KOPT-K1 (cell line): ENCODE results near the gene ATP5F1D.

ENCODE experiments used
- H3K27ac ChIP-seq: fragments of 200-600 bp; sonication (generic); 2 replicates; pipeline ENCODE4 v1.5.1; 2016; ENCODE audit warnings: antibody characterized with exemption, mild to moderate bottlenecking, low read depth, low read length; ENCODE audit not compliant: poor library complexity, severe bottlenecking
- H3K36me3 ChIP-seq: fragments of 200-600 bp; sonication (generic); 2 replicates; pipeline ENCODE4 v1.5.1; 2017; ENCODE audit warnings: antibody characterized with exemption, mild to moderate bottlenecking, low read length, moderate library complexity; ENCODE audit not compliant: insufficient read depth
- H3K9me3 ChIP-seq: fragments of 200-600 bp; sonication (generic); 2 replicates; pipeline ENCODE4 v1.5.1; 2017; ENCODE audit warnings: antibody characterized with exemption, low read length, mild to moderate bottlenecking; ENCODE audit not compliant: insufficient read depth, poor library complexity, severe bottlenecking

The ATP5F1D gene

GRCh38 chr19:1288833-1289685 is 47.5 kb downstream of the ATP5F1D start:
- Histone ChIP-seq H3K36me3 (no peaks in the 10 kb centered on the region), H3K9me3 (no peaks in the 10 kb centered on the region), H3K27ac (no peak overlapping the region)

DNA sequence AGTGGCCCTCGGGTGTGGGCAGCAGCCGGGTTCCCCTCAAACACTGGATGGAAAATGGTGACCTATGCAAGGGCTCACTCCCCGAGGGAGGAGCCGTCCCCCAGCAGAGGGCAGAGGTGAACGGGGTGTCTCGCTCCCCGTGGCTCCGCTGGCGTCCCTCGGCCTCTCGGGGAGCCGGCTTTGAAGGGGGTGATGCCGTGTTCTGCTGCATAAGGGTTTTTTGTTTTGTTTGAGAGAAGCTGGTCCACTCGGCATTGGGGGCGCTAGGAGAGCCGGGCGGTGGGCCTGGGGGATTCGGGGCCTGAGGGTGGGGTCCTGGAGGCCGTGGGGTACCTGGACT is 48.1 kb downstream of the ATP5F1D start:
- H3K27ac ChIP-seq: no peak overlapping the region
- no peaks in the 10 kb centered on the region for H3K9me3 ChIP-seq
- H3K36me3 ChIP-seq: no peaks in the 10 kb centered on the region

DNA sequence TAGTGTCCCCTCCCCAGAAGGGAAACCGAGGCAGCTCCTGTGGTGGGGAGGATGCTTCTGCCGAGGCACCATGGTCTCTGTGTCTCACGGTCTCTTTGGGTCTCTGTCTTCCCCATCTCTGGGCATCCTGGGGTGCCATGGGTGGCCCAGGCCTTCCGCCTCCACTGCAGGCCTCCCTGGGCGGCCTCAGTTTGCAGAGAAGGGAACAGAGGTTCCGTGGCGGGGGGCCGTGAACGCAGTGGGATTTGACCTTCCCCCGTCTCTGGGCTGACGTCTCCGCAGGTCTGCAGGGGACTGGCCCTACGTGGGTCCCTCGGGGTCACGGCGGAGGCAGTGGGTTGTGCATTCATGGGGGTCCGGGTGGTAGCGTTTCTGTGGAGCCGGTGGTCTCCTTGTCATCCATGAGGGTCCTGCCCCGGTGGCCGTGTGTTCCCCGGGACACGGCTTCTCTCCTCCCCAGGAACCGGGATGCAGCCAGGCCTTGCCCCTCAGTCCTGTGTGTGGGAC is 48.7 kb downstream of the ATP5F1D start:
- Histone ChIP-seq H3K9me3 (no peaks in the 10 kb centered on the region), H3K36me3 (no peaks in the 10 kb centered on the region), H3K27ac (no peak overlapping the region)

- Histone ChIP-seq H3K9me3 (no peaks in the 10 kb centered on the region), H3K27ac (no peak overlapping the region), H3K36me3 (no peaks in the 10 kb centered on the region)
These were observed 49.4 kb downstream of the ATP5F1D start for GRCh38 chr19:1290703-1291651.

DNA sequence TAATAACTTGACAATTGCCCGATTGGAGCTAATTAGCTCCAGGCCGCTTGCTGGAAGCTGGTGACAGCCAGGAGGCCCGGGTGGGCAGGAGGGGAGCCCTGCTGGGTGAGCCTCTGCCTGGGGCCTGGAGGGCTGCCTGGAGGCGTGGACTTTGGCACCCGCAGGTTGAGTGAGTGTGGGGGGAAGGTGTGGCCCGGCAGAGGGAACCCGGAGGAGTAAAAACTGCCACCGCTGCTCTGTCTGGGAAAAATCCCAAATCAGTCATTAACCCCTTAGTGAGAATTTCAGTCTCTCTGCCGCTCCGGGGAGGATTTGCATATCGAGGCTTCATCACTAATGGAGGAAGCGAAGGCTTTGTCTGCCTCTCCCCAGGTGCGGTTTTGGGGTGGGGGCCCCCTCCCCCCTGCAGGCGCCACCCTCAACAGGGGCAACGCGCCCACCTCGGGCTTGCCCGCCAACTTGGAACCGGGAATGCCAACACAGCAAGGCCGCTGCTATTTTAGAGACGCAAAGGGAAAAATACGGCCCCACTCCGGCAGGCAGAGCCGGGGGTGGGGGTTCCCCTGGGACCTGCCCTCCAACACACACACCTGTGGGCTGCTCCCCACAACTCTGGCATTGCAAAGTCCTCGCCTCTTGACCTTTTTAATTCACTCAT is 50.3 kb downstream of the ATP5F1D start:
- no peaks in the 10 kb centered on the region for H3K36me3 ChIP-seq
- no peaks in the 10 kb centered on the region for H3K9me3 ChIP-seq
- H3K27ac ChIP-seq: no peak overlapping the region

GRCh38 chr19:1292419-1293151 is 51.0 kb downstream of the ATP5F1D start:
- no peaks in the 10 kb centered on the region for H3K36me3 ChIP-seq
- no peaks in the 10 kb centered on the region for H3K9me3 ChIP-seq
- no peak overlapping the region for H3K27ac ChIP-seq

GRCh38 chr19:1293782-1294604 is 52.4 kb downstream of the ATP5F1D start:
- H3K36me3 ChIP-seq: no peaks in the 10 kb centered on the region
- no peak overlapping the region for H3K27ac ChIP-seq
- H3K9me3 ChIP-seq: no peaks in the 10 kb centered on the region
